Loucy (cell line): ENCODE data around the gene MUC7.
A peak's percentile ranks its signal among the peaks of the same experiment; 100 is the strongest.

Experiments
- H2AFZ ChIP-seq: fragments of 200-600 bp; sonication (generic); 2 replicates; pipeline ENCODE4 v1.6.0; 2016; ENCODE audit warnings: antibody characterized with exemption, mild to moderate bottlenecking, low read length, moderate library complexity
- H3F3A ChIP-seq: fragments of 200-600 bp; 2 replicates; pipeline ENCODE4 v1.6.0; 2016; ENCODE audit warnings: antibody characterized with exemption, low read depth, mild to moderate bottlenecking
- H3K27me3 ChIP-seq: fragments of 200-600 bp; sonication (generic); 2 replicates; pipeline ENCODE4 v1.6.1; 2014; ENCODE audit warnings: low read length, mild to moderate bottlenecking; ENCODE audit not compliant: insufficient read depth, poor library complexity, severe bottlenecking
- H3K36me3 ChIP-seq: fragments of 200-600 bp; sonication (generic); 2 replicates; pipeline ENCODE4 v1.6.1; 2016; ENCODE audit warnings: low read length; ENCODE audit not compliant: insufficient read depth
- H3K4me1 ChIP-seq: fragments of 200-600 bp; sonication (generic); 2 replicates; pipeline ENCODE4 v1.5.1; 2014; ENCODE audit warnings: low read length, mild to moderate bottlenecking; ENCODE audit not compliant: insufficient read depth, poor library complexity, severe bottlenecking
- H3K4me2 ChIP-seq: fragments of 200-600 bp; sonication (generic); 2 replicates; pipeline ENCODE4 v1.6.0; 2014; ENCODE audit warnings: antibody characterized with exemption, low read length, low read depth, mild to moderate bottlenecking; ENCODE audit not compliant: poor library complexity, severe bottlenecking
- H3K4me3 ChIP-seq: fragments of 200-600 bp; sonication (generic); 2 replicates; pipeline ENCODE4 v1.5.1; 2014; ENCODE audit warnings: low read length, mild to moderate bottlenecking, mixed read lengths; ENCODE audit not compliant: poor library complexity, severe bottlenecking
- H3K79me2 ChIP-seq: fragments of 200-600 bp; sonication (generic); 2 replicates; pipeline ENCODE4 v1.6.1; 2014; ENCODE audit warnings: low read length; ENCODE audit not compliant: insufficient read depth
- H3K9ac ChIP-seq: fragments of 200-600 bp; sonication (generic); 2 replicates; pipeline ENCODE4 v1.6.0; 2014; ENCODE audit warnings: mild to moderate bottlenecking, low read depth, low read length, moderate library complexity; ENCODE audit not compliant: poor library complexity, severe bottlenecking
- H3K9me2 ChIP-seq: fragments of 200-600 bp; sonication (generic); replicated peaks from 2 replicates; pipeline ENCODE4 v1.6.1; 2016; ENCODE audit warnings: low read depth, low read length, mixed read lengths
- H3K9me3 ChIP-seq: fragments of 200-600 bp; sonication (generic); 2 replicates; pipeline ENCODE4 v1.6.1; 2014; ENCODE audit warnings: mild to moderate bottlenecking, antibody characterized with exemption, low read length, low read depth; ENCODE audit not compliant: insufficient read depth
- H4K20me1 ChIP-seq: fragments of 200-600 bp; sonication (generic); 2 replicates; pipeline ENCODE4 v1.6.0; 2014; ENCODE audit warnings: antibody characterized with exemption, low read length, mild to moderate bottlenecking; ENCODE audit not compliant: insufficient read depth, poor library complexity, severe bottlenecking
- EZH2phosphoT487 ChIP-seq: fragments of 200-600 bp; IDR thresholded peaks from 2 replicates; pipeline ENCODE4 v1.6.1; 2018; ENCODE audit warnings: antibody characterized with exemption, mild to moderate bottlenecking, moderate library complexity, borderline replicate concordance
- TF ChIP-seq, protein P1 (sequence below): fragments of 200-600 bp; sonication (generic); conservative IDR thresholded peaks from 2 replicates; pipeline ENCODE4 v1.5.1; 2014; ENCODE audit warnings: mild to moderate bottlenecking, antibody characterized with exemption, low read length

The MUC7 gene

DNA sequence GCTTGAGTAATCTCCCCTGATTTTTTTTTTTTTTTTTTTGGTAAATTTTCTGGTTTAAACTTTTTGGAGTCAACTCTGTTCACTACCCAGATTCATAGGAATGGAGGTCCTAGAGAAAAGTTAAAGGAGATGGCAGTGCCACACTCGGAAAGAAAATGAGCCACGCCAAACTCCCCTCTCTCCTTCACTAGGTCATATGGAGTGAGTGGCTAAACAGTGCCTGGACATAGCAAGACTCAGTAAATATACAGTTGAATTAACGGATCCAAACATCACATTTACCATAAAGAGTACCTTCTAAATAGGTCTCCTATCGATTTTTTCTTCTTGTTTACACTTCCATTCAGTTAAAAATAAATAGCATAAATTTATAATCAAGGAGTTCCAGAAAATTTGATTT is 32.7 kb downstream of the MUC7 start:
- Histone ChIP-seq H2AFZ (0 out of 2 replicates have a peak overlapping the region, but pooled peaks have one; percentile 26), H3K36me3 (no peaks in the 10 kb centered on the region), H3K4me2 (no peak overlapping the region), H4K20me1 (no peaks in the 10 kb centered on the region), H3K9me2 (no peaks in the 10 kb centered on the region), H3K9ac (no peak overlapping the region), H3K4me1 (no peaks in the 10 kb centered on the region), H3K79me2 (no peaks in the 10 kb centered on the region), H3K4me3 (no peak overlapping the region), H3K9me3 (no peaks in the 10 kb centered on the region), H3F3A (no peaks in the 10 kb centered on the region), H3K27me3 (no peaks in the 10 kb centered on the region)
- TF ChIP-seq, protein P1, sequence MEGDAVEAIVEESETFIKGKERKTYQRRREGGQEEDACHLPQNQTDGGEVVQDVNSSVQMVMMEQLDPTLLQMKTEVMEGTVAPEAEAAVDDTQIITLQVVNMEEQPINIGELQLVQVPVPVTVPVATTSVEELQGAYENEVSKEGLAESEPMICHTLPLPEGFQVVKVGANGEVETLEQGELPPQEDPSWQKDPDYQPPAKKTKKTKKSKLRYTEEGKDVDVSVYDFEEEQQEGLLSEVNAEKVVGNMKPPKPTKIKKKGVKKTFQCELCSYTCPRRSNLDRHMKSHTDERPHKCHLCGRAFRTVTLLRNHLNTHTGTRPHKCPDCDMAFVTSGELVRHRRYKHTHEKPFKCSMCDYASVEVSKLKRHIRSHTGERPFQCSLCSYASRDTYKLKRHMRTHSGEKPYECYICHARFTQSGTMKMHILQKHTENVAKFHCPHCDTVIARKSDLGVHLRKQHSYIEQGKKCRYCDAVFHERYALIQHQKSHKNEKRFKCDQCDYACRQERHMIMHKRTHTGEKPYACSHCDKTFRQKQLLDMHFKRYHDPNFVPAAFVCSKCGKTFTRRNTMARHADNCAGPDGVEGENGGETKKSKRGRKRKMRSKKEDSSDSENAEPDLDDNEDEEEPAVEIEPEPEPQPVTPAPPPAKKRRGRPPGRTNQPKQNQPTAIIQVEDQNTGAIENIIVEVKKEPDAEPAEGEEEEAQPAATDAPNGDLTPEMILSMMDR = no peak
- TF ChIP-seq EZH2phosphoT487 = no peak

DNA sequence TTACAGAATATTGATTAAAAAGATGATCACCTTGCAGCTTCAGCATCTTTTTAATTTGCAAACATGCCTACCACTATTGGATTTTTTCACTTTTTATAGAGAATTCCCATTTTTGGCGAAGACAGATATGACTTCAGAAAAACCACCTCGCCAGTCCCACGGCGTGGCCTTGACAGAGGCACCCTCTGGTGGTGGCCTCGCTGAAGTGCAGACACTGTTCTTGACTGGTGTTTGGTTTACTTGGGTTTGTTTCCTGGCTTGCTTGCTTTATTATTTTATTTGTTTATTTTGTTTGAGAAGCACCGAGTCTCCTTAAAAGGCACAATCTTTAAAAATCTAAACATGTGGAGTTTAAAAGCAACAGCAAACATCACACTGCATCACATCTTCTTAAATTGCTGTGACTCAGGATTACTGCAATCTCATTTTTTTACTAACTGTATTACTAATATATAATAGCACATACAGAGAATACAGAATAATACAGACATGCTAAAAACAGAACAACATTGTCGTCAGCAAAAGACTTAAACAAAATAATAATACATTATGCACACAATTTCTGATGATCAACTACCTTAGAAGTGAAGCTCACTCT is 33.3 kb downstream of the MUC7 start:
- H3K4me1 ChIP-seq = no peaks in the 10 kb centered on the region
- H3K4me2 ChIP-seq = no peak overlapping the region
- H3F3A ChIP-seq = no peaks in the 10 kb centered on the region
- H3K9me3 ChIP-seq = no peaks in the 10 kb centered on the region
- no peaks in the 10 kb centered on the region for H3K36me3 ChIP-seq
- H3K79me2 ChIP-seq = no peaks in the 10 kb centered on the region
- H3K9me2 ChIP-seq = no peaks in the 10 kb centered on the region
- H3K4me3 ChIP-seq = no peak overlapping the region
- TF ChIP-seq, protein P1 = peak; percentile 97
- no peak for TF ChIP-seq EZH2phosphoT487
- no peaks in the 10 kb centered on the region for H4K20me1 ChIP-seq
- no peak overlapping the region for H3K9ac ChIP-seq
- no peaks in the 10 kb centered on the region for H3K27me3 ChIP-seq
- H2AFZ ChIP-seq = 0 out of 2 replicates have a peak overlapping the region, but pooled peaks have one; percentile 26

DNA sequence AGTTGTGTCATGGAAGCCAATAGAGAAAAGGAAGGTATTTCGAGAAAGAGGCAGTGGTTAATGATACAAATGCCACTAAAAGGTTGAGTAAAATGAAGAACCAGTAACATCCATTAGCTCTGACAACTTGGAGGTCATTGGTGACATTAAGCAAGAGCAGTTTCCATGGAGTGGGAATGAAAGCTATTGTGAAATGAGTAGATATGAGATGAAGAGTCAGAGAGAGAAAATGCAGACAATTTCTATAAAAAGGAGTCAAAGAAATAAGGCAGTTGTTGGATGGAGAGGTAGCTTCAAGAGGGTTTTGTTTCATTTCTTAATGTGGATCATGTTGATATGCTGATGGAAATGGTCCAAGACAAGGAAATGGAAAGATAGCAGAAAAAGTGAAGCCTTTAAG is 36.8 kb downstream of the MUC7 start:
- no peaks in the 10 kb centered on the region for H3K36me3 ChIP-seq
- no peaks in the 10 kb centered on the region for H3K4me1 ChIP-seq
- H3K9ac ChIP-seq = no peak overlapping the region
- no peaks in the 10 kb centered on the region for H3K27me3 ChIP-seq
- H4K20me1 ChIP-seq = no peaks in the 10 kb centered on the region
- TF ChIP-seq, protein P1 = no peak
- no peak for TF ChIP-seq EZH2phosphoT487
- no peaks in the 10 kb centered on the region for H3K9me3 ChIP-seq
- no peak overlapping the region for H3K4me2 ChIP-seq
- no peaks in the 10 kb centered on the region for H3F3A ChIP-seq
- H3K4me3 ChIP-seq = no peak overlapping the region
- no peaks in the 10 kb centered on the region for H3K9me2 ChIP-seq
- H3K79me2 ChIP-seq = no peaks in the 10 kb centered on the region
- H2AFZ ChIP-seq = no peak overlapping the region
